Stimulated activated memory B cell treated with anti-CD40 and anti-IgM and Interleukin-4, amounts not matched to agents 10 μg/mL and 1 μg/mL and 100 μg/mL, for 72 hours (primary cell): ENCODE data around the gene HDAC2.
"Not testable (repeated sequence)": the region's sequence is repeated elsewhere in the genome, so short reads cannot be mapped to it uniquely, and the experiment has no call there.

Experiments used
- ATAC-seq: fragments of 150-1000 bp; cut with Tn5 transposase; 2 replicates; pipeline ENCODE4 v1.10.0; 2021
- H3K27ac Mint-ChIP-seq: one replicate; pipeline ENCODE4 v1.8.0; 2022; ENCODE audit warnings: mild to moderate bottlenecking, mixed read lengths
- H3K27me3 Mint-ChIP-seq: one replicate; pipeline ENCODE4 v1.8.0; 2022; ENCODE audit warnings: mixed read lengths
- H3K36me3 Mint-ChIP-seq: one replicate; pipeline ENCODE4 v1.8.0; 2022; ENCODE audit warnings: mixed read lengths
- H3K4me1 Mint-ChIP-seq: one replicate; pipeline ENCODE4 v1.8.0; 2022; ENCODE audit warnings: mixed read lengths
- H3K4me3 Mint-ChIP-seq: one replicate; pipeline ENCODE4 v1.8.0; 2022; ENCODE audit warnings: mild to moderate bottlenecking, moderate library complexity, mixed read lengths
- H3K9me3 Mint-ChIP-seq: one replicate; pipeline ENCODE4 v1.8.0; 2022; ENCODE audit warnings: mixed read lengths

HDAC2 gene

DNA sequence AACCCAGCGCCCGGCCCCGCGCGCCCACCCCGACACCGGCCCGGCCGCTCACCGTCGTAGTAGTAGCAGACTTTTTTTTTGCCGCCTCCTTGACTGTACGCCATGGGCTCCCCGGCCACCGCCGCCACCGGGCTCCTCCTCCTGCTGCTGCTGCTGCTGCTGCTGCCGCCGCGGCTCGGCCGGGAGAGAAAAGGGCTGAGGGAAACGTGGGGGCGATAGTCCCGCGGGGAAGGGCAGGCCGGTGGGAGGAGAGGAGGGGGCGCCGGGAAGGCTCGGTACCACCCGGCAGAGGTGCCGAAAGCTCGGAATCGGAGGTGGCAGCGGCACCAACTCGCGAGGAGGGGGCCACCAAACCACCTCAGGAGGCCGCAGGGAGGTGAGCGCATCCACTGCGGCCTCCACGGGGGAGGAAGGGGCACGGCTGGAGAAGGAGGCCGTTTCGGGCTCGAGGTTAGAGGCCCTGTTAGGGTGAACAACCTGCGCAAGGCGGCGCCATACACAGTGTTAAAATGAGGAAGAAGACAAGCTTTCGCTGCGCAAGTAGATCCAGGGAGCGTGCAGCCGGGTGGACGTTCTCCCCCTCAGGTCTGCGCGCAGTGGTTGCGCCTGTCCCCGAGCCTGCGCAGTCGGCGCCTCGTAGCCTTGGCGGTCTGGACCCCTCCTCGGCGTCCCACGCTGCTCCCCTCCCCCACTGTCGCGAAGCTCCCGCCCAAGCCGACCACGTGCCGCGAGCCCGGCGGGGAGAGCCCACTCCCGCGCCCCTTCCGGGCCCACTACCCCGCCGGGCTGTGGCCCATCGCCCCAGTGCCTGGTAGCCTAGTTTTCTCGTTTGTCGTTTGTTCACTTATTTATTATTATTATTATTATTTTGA is at the start of gene HDAC2:
HDAC2 (minus strand) TSS at position 344 of the 872 bp plus-strand sequence; CDS start at position 104, 240 bp downstream.
- peak; percentile 89 for ATAC-seq
- Mint-ChIP-seq H3K27me3 (no peaks in the 10 kb centered on the region), H3K4me3 (peak within 1 kb of the TSS; percentile 97), H3K36me3 (no peaks in the 10 kb centered on the region), H3K4me1 (peaks cover 42% of the 10 kb centered on the region), H3K27ac (peak within 1 kb of the TSS; percentile 96), H3K9me3 (no peaks in the 10 kb centered on the region)

DNA sequence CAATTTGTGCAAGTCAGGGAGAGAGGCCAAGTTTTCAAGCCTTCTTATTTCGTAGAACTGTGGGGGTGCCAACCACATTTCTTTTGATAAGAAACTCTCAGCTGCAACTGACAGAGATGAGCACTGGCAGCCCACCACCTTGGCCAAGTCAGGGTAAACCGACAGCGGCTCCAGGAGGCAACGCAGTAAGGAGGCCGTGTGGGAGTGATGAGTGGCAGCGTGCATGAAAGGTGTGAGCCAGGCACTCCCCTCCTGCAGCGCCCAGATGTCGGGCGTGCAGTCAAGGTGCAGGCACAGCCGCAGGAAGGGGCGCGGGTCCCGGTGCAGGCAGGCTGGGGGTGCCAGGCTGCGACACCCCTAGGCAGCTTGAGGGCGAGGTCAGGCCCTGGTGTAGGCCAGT is 49.2 kb upstream of the HDAC2 start:
- Mint-ChIP-seq H3K4me1 (no peaks in the 10 kb centered on the region), H3K9me3 (peaks cover 4% of the 10 kb centered on the region), H3K4me3 (no peak overlapping the region), H3K27me3 (peaks cover 7% of the 10 kb centered on the region), H3K36me3 (no peaks in the 10 kb centered on the region), H3K27ac (no peak overlapping the region)
- ATAC-seq: no peak

DNA sequence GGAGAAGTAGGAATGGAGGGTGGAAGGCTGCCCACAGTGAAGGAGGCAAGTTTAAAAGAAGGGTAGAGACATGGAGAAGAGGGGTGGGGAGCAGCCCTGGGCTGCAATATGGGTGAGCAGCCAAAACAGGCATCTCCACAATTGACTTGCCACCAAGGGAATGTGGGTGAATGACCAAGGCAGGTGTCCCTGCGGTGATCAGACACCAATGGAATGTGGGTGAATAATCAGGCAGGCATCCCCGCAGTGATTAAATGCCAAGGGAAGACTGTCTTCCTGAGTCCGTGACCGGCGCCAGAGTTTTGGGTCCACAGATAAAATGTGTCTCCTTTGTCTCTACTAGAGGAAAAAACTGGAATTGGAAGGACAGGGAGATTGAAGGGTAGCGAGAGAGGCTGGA is 46.2 kb upstream of the HDAC2 start:
- not testable (repeated sequence) for ATAC-seq, H3K4me3 Mint-ChIP-seq, H3K4me1 Mint-ChIP-seq, H3K9me3 Mint-ChIP-seq, H3K27me3 Mint-ChIP-seq, H3K36me3 Mint-ChIP-seq, H3K27ac Mint-ChIP-seq

GRCh38 chr6:114014106-114014505 is 43.2 kb upstream of the HDAC2 start:
- not testable (repeated sequence) for H3K4me3 Mint-ChIP-seq, H3K27ac Mint-ChIP-seq, H3K4me1 Mint-ChIP-seq, ATAC-seq, H3K36me3 Mint-ChIP-seq, H3K27me3 Mint-ChIP-seq, H3K9me3 Mint-ChIP-seq

GRCh38 chr6:114011486-114011885 is 40.5 kb upstream of the HDAC2 start:
- H3K4me3 Mint-ChIP-seq, H3K27ac Mint-ChIP-seq, H3K4me1 Mint-ChIP-seq, H3K9me3 Mint-ChIP-seq, ATAC-seq, H3K36me3 Mint-ChIP-seq: not testable (repeated sequence)
- H3K27me3 Mint-ChIP-seq: peaks cover 27% of the 10 kb centered on the region

- no peak for ATAC-seq
- Mint-ChIP-seq H3K4me1 (no peaks in the 10 kb centered on the region), H3K27ac (no peak overlapping the region)
These were observed 39.6 kb upstream of the HDAC2 start for GRCh38 chr6:114010540-114010939.

GRCh38 chr6:114009192-114009591 is 38.2 kb upstream of the HDAC2 start:
- Mint-ChIP-seq H3K4me1 (no peaks in the 10 kb centered on the region), H3K27ac (no peak overlapping the region), H3K4me3 (no peak overlapping the region), H3K9me3 (no peaks in the 10 kb centered on the region), H3K27me3 (peaks cover 31% of the 10 kb centered on the region), H3K36me3 (no peaks in the 10 kb centered on the region)
- ATAC-seq: no peak

More at GRCh38 chr6:114010540-114010939, 39.6 kb upstream of the HDAC2 start:
- H3K36me3 Mint-ChIP-seq: no peaks in the 10 kb centered on the region
- H3K9me3 Mint-ChIP-seq: no peaks in the 10 kb centered on the region
- H3K4me3 Mint-ChIP-seq: no peak overlapping the region
- H3K27me3 Mint-ChIP-seq: peaks cover 23% of the 10 kb centered on the region

- H3K4me1 Mint-ChIP-seq: no peaks in the 10 kb centered on the region
- no peaks in the 10 kb centered on the region for H3K36me3 Mint-ChIP-seq
- no peak overlapping the region for H3K4me3 Mint-ChIP-seq
- no peak for ATAC-seq
- H3K9me3 Mint-ChIP-seq: no peaks in the 10 kb centered on the region
- H3K27ac Mint-ChIP-seq: no peak overlapping the region
- H3K27me3 Mint-ChIP-seq: peaks cover 31% of the 10 kb centered on the region
These were observed 37.4 kb upstream of the HDAC2 start for GRCh38 chr6:114008331-114008730.

DNA sequence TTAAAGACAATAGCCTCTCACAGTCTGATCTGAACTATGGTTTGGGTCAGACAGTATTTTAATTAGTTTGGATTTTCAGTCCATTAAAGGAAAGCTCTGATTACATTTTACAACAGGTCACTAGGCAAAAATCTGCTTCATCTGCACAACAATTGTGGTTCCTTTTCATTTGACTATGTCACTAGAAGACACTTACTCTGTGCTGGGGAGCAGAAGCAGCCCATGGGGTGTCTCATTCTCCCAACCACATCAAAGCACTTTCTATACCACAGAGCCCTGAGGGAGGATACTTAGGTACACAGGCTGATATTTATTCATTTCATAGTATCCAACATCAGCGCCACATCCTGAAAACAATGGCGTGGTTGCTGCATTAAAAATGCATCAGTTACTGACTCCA is 36.6 kb upstream of the HDAC2 start:
- Mint-ChIP-seq H3K9me3 (no peaks in the 10 kb centered on the region), H3K36me3 (no peaks in the 10 kb centered on the region), H3K27me3 (peaks cover 31% of the 10 kb centered on the region), H3K27ac (no peak overlapping the region), H3K4me3 (no peak overlapping the region), H3K4me1 (no peaks in the 10 kb centered on the region)
- ATAC-seq: peak; percentile 71

DNA sequence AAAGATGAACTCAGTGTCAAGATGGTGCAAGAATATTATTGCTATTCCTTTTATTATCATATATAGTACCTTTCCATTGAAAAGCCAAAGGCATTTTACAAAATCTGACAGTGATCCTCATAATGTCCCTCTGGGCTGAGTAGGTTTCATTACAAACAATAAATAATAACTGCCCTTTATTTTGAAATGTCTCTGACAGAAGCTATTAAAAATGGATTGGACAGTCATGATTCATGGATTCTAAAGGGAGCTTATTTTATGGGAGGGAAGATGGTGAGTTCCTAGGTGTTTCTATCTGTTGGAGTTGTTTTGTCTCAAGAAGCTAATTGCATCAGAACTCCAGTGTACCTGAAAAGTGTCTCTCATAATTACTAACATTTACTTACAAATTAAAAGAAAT is 30.4 kb upstream of the HDAC2 start:
- Mint-ChIP-seq H3K27ac (no peak overlapping the region), H3K36me3 (no peaks in the 10 kb centered on the region), H3K4me3 (no peak overlapping the region), H3K27me3 (peaks cover 9% of the 10 kb centered on the region), H3K9me3 (peaks cover 3% of the 10 kb centered on the region), H3K4me1 (no peaks in the 10 kb centered on the region)
- no peak for ATAC-seq

DNA sequence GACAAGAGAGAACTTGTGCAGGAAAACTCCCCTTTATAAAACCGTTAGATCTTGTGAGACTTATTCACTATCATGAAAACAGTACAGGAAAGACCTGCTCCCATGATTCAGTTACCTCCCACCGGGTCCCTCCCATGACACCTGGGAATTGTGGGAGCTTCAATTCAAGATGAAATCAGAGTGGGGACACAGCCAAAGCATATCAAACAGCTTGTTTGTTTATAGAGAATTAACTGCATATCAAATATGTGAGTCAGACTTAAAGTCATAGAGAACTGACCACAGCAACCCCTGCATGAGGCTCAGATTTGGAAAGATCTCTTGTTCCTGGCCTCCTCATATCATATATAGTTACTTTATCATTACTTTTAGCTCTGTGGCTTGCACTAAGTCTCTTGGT is 29.1 kb upstream of the HDAC2 start:
- H3K4me3 Mint-ChIP-seq: no peak overlapping the region
- H3K27me3 Mint-ChIP-seq: peaks cover 8% of the 10 kb centered on the region
- H3K36me3 Mint-ChIP-seq: no peaks in the 10 kb centered on the region
- H3K27ac Mint-ChIP-seq: no peak overlapping the region
- H3K4me1 Mint-ChIP-seq: no peaks in the 10 kb centered on the region
- H3K9me3 Mint-ChIP-seq: peaks cover 3% of the 10 kb centered on the region
- no peak for ATAC-seq

DNA sequence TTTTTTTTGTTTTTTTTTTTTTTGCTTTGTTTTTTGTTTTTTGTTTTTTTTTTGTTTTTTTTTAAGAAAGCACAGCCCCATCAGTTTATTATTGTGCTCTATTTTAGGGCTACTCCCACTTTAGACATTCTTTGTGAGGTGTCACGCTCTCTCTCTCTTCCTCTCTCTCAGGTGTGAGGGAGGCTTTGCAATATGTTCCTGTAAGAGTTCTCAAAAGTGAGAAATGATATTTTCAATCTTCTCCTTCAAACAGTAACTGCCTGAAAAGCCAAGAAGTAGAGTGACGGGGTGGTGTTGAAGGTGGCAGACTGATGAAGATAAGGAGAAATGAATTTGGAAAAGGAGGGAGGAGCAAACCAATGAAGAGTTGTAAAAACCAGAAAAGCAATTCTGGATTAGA is 28.3 kb upstream of the HDAC2 start:
- ATAC-seq: no peak
- H3K4me3 Mint-ChIP-seq: no peak overlapping the region
- H3K4me1 Mint-ChIP-seq: no peaks in the 10 kb centered on the region
- no peak overlapping the region for H3K27ac Mint-ChIP-seq
- peaks cover under 1% of the 10 kb centered on the region for H3K27me3 Mint-ChIP-seq
- peaks cover 3% of the 10 kb centered on the region for H3K9me3 Mint-ChIP-seq
- no peaks in the 10 kb centered on the region for H3K36me3 Mint-ChIP-seq

DNA sequence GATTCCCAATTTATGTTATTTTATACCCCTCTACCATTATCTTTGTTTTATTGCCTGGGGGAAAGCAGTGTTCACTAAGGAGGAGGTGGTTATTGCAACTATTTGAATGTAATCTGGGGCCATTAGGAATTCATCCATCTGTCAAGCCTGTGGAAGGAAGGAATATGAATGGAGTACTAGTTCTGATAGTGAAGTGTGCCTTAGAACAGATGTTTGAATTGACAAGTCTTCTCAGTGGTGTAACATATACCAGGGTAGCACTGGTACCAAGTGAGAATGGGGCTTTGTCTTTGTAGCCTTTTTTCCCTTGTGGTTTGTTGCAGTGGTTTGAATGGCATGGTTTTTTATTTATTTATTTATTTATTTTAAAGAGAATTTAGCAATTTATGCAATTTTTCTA is 27.9 kb upstream of the HDAC2 start:
- no peaks in the 10 kb centered on the region for H3K4me1 Mint-ChIP-seq
- peaks cover 3% of the 10 kb centered on the region for H3K9me3 Mint-ChIP-seq
- no peak overlapping the region for H3K27ac Mint-ChIP-seq
- no peaks in the 10 kb centered on the region for H3K27me3 Mint-ChIP-seq
- H3K4me3 Mint-ChIP-seq: no peak overlapping the region
- H3K36me3 Mint-ChIP-seq: no peaks in the 10 kb centered on the region
- no peak for ATAC-seq

DNA sequence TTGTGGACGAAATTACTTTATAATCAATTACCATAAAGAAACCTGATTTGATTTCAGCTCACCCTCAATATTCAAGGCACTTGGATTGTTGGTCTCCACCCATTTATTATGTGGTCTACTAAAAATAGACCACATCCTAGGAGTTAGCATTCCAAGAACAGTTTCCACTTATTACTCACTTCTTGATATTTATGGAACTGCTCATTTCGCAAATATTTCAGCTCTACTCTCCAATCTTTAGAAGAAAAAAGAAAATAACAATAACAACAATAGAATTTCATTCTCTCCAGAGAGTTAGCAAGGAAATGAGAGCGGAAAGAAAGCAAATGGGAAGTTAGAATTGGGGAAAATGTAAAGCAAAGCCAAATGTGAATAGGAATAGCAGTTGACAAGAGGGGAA is 26.2 kb upstream of the HDAC2 start:
- Mint-ChIP-seq H3K4me1 (no peaks in the 10 kb centered on the region), H3K27ac (no peak overlapping the region), H3K4me3 (no peak overlapping the region), H3K27me3 (no peaks in the 10 kb centered on the region), H3K9me3 (peaks cover 3% of the 10 kb centered on the region), H3K36me3 (no peaks in the 10 kb centered on the region)
- ATAC-seq: no peak

DNA sequence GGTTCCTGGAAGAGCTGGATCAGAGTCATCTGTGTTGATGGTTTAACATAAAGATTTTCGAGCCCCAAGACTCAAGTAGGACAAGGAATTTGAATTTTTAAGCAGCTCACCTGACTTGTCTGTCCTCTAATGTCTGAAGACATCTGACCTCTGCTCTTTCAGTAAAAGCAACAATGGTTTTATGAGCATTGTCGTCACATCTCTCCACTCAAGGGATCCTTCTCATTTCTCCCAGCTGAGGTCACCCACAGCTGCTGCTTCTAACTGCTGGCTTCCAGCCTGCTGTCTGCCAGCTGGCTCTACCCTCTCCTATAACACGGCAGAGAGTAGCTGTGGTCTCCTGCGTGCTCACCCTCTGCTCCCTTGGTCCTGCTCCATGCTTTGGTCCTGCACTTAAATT is 24.7 kb upstream of the HDAC2 start:
- no peak for ATAC-seq
- H3K4me3 Mint-ChIP-seq: no peak overlapping the region
- peaks cover 10% of the 10 kb centered on the region for H3K27me3 Mint-ChIP-seq
- H3K36me3 Mint-ChIP-seq: no peaks in the 10 kb centered on the region
- peaks cover 3% of the 10 kb centered on the region for H3K9me3 Mint-ChIP-seq
- H3K4me1 Mint-ChIP-seq: no peaks in the 10 kb centered on the region
- no peak overlapping the region for H3K27ac Mint-ChIP-seq

- Mint-ChIP-seq H3K27me3 (peaks cover 17% of the 10 kb centered on the region), H3K27ac (no peak overlapping the region), H3K9me3 (peaks cover 3% of the 10 kb centered on the region), H3K4me3 (no peak overlapping the region), H3K36me3 (no peaks in the 10 kb centered on the region), H3K4me1 (no peaks in the 10 kb centered on the region)
- no peak for ATAC-seq
These were observed 24.0 kb upstream of the HDAC2 start for GRCh38 chr6:113994934-113995342.
